Measurements from ENCODE around the gene ATP5MG.

GRCh38 chr11:118415739-118416068, 14.3 kb downstream of the ATP5MG start:
- TF ChIP-seq, protein P1, sequence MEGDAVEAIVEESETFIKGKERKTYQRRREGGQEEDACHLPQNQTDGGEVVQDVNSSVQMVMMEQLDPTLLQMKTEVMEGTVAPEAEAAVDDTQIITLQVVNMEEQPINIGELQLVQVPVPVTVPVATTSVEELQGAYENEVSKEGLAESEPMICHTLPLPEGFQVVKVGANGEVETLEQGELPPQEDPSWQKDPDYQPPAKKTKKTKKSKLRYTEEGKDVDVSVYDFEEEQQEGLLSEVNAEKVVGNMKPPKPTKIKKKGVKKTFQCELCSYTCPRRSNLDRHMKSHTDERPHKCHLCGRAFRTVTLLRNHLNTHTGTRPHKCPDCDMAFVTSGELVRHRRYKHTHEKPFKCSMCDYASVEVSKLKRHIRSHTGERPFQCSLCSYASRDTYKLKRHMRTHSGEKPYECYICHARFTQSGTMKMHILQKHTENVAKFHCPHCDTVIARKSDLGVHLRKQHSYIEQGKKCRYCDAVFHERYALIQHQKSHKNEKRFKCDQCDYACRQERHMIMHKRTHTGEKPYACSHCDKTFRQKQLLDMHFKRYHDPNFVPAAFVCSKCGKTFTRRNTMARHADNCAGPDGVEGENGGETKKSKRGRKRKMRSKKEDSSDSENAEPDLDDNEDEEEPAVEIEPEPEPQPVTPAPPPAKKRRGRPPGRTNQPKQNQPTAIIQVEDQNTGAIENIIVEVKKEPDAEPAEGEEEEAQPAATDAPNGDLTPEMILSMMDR (conservative IDR thresholded peaks at IDR 0.05; ENCODE audit: low read depth, low read length): no peak
- TF ChIP-seq EZH2 (IDR thresholded peaks at IDR 0.05; ENCODE audit: borderline replicate concordance, low read depth, low read length, poor library complexity, severe bottlenecking): no peak
